GM19328 (cell line): ENCODE results near the gene ISL1.

Experiments
- ATAC-seq: cut with Tn5 transposase; IDR thresholded peaks from one replicate; pipeline ENCODE4 v1.9.1; 2021; ENCODE audit warnings: mild to moderate bottlenecking, moderate library complexity; ENCODE audit not compliant: unreplicated experiment

Gene ISL1

DNA sequence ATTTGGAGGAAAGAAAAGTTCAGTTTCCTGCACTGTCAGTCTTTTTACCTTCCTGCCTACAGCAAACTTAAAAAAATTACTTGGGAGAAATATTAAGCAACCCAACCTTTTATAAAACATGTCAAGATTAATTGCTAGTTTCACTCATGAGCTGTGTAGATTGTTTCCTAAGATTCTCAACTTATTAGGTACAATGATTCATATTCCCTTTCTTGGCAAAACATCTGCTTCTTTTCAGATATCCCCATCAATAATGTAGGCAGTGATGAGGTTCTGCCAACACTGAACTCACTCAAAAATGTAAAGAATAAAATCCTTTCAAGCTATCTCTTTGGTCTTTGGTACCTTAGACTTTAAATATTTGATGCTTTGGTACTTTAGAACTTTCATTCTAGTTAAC lies 56.0 kb downstream of the ISL1 start:
- ATAC-seq, result no peak
